Stimulated activated CD4-positive, alpha-beta T cell treated with anti-CD3 and anti-CD28 coated beads, Interleukin-12 subunit alpha, Interleukin-12 subunit beta, amount 100 ng/mL, for 48 hours (primary cell): ENCODE measurements around the gene FN1.
"Not testable (repeated sequence)": the region's sequence is repeated elsewhere in the genome, so short reads cannot be mapped to it uniquely, and the experiment has no call there.

Source experiments
- DNase-seq, 3 donors: peaks; one replicate each; pipeline ENCODE4 v3.0.0-alpha.2; 2020; ENCODE audit warnings: low read depth in 2 of 3, low spot score in 1 of 3

Gene FN1

GRCh38 chr2:215367662-215368492 is 68.0 kb downstream of the FN1 start:
- DNase-seq = no peak

- DNase-seq = no peak
Observed at GRCh38 chr2:215366440-215367032, 69.3 kb downstream of the FN1 start.

DNA sequence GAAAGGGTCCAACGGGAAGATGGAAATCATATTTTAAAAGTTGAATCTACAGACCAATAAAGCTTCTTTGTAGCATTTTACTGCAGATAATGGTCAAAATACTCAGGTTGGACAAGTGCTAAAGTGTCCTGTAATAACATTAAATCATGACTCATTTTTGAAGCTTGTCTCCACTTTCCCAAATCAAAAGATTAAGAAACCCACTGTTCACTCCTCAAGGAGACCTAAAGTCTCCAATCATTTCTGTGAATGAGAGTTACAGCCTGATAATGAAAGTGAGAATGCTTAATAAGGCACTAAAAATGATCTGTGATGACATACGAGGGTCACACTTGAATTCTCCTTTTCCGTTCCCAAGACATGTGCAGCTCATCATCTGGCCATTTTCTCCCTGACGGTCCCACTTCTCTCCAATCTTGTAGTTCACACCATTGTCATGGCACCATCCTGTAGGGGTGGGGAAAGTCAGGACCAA is 70.6 kb downstream of the FN1 start:
- no peak for DNase-seq

DNA sequence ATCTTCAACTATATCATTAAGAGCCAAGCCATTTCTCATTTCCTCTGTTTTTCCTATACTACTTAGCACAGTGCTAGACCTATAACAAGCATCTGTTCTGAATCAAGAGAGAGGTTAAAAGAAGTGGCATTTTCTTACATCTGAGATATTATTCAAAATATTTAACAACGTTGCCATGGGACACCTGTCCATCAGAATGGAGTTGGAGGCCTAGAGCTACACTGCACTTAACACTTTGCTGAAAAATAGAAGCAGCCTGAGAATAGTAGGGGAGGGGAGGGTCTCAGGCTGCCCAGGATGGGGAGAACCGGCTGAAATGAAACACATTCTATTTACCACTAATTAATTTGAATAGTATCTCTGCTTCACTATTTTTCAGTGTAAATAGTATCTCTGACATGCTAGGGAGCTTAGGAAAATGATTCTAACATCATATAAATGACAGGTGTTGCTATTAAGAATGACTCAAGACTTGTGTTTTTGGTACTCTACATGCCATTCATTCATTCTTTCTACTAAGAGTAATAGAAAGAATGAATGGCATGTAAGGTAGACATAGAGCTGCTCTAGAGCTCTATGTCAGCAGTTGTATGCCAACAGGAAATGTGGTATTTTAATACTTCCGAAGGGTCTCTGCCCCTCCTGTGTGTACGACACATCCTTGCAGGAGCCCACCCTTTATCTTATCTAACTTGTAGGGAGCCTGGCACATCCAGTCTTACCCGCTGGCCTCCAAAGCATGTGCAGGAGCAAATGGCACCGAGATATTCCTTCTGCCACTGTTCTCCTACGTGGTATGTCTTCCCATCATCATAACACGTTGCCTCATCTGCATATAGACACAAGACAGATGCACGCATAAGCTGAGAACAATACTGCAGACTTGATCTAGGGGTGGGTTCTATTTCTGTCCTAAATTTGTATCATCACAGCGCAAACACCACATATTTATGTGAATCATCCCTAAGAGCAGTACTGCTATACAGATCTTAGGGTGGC is 71.4 kb downstream of the FN1 start:
- DNase-seq = no peak

GRCh38 chr2:215363461-215364156 is 72.3 kb downstream of the FN1 start:
- DNase-seq = no peak

GRCh38 chr2:215363039-215363438 is 72.8 kb downstream of the FN1 start:
- DNase-seq = no peak

GRCh38 chr2:215362562-215362904 is 73.3 kb downstream of the FN1 start:
- DNase-seq = no peak

DNA sequence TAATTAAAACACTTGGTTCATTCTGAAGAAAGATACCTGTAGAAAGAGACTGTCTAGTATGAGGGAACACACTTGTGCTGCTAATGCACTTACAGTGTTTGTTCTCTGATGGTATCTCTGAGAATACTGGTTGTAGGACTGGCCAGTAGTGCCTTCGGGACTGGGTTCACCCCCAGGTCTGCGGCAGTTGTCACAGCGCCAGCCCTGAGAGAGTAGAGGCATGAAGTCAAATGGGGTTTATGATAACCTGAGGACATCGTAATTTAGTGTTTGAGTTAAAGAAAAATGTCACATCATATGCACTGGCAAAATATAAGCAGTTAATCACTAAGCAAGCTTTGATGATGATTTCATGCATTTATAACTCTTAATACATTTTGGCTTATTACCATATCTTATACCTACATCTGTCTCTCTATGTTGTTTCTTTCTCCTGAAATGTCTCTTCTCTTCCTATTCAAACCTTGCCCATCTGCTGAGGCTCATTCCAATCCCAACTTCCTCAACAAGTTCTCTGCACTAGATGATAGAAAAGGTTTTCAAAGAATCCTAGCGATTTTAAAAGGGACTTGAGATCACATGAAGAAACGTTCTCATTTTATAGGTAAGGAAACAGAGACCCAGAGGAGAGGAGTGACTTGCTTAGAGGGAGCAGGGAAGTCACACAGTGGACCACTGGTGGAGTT is 73.8 kb downstream of the FN1 start:
- DNase-seq = no peak

GRCh38 chr2:215361211-215361875 is 74.5 kb downstream of the FN1 start:
- no peak for DNase-seq

- DNase-seq = no peak
Observed at GRCh38 chr2:215360596-215360995, 75.3 kb downstream of the FN1 start.

GRCh38 chr2:215360059-215360458 is 75.8 kb downstream of the FN1 start:
- DNase-seq = not testable (repeated sequence)

DNA sequence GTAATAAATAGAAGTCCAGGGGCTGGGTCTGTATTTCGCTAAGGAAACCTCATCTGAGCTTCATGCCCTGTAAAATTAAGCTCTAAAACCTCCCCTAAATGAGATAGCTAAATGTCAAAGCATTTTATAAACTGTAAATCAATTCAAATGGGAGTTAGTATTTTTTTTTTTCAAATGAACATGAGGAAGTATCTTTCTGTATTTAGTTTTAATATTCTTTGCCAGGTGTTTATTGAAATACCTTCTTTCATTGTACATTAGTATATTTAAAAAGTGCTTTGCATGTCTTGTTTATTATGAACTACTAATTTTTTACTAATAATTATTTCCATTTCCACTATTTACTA is 76.3 kb downstream of the FN1 start:
- no peak for DNase-seq

DNA sequence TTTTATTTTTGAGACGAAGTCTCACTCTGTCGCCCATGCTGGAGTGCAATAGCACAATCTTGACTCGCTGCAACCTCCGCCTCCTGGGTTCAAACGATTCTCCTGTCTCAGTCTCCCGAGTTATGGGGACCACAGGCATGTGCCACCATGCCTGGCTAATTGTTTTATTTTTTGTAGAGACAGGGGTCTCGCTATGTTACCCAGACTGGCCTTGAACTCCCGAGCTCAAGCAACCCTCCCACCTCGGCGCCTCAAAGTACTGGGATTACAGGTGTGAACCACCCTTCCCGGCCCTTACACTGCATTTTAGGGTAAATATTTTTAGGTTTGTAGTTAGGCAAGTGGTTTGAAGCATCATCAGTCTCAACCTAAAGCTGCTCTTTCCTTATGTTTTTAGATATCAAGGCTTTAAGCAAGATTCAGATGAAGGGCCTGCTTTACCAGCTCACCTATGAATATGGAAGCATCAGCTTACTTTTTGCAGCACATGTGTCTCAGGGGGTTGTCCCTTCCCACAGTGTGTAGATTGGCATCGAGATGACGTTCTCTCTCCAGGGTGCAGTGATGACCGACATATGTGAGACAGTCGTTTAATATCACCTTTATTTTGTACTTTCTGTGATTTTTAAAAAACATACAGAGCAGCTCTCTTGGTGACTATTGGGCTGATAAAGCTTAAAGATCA is 76.8 kb downstream of the FN1 start:
- no peak for DNase-seq

GRCh38 chr2:215358312-215358845 is 77.5 kb downstream of the FN1 start:
- no peak for DNase-seq

DNA sequence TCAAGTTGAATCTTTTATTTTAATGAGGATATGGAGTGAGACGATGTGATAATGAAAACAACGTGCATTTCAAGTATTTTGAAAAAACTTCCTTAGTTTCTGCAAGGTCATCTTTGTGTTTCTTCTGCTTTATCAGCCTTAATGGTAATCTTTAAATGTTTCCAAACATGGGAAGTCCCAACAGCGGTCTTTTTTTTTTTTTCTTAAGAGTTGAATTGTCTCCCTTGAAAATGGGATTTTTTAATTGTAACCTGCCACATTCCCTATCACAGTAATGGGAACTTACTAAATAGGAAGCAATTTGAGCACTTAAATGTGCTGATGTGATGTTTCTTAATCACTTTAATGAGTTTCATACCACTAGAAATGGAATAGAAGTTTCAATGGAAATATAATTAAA is 78.2 kb downstream of the FN1 start:
- DNase-seq = no peak

DNA sequence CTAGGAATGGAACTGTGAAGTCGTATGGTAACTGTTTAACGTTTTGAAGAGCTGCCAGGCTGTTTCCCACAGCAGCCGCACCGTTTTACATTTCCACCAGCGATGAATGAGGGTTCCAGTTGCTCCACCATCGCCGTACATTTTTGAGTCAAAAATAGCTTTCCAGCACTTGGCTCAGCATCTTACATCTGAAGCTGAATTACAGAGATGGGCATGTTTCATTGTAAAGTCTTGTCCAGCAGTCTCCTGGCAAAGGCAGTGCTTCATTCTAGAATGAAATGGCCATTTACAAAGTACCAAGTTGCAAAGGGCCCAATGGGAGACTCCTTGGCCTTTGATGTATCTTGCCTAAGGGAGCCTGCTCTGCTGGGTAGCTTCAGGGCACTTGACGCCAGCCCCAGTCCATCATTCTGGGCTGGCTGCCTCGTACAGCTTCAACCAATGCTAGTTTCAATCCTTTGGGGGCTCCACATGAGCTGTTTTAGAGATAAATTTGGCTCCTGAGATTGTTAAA is 78.9 kb downstream of the FN1 start:
- DNase-seq = no peak

DNA sequence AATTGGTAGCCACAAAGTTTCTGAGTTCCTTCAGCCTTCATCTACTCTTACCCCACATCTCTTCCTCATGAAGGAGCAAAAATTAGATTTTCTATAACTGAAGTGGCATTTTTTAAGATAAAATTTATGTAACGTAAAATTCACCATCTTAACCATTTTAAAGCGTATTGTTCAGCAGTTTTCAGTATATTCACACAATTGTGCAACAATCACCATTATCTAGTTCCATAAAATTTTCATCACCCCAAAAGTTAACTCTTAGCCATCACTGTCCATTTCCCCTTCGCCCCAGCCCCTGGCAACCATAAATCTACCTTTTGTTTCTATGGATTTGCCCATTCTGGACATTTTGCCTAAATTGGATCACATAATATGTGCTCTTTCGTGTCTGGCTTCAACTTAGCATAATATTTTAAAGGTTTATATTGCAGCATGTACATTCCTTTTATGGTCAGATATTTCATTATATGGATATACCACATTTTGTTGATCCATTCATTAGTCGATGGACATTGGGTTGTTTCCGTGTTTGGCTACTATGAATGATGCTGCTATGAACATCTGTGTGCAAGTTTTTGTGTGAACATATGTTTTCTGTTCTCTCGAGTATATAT is 79.4 kb downstream of the FN1 start:
- no peak for DNase-seq

DNA sequence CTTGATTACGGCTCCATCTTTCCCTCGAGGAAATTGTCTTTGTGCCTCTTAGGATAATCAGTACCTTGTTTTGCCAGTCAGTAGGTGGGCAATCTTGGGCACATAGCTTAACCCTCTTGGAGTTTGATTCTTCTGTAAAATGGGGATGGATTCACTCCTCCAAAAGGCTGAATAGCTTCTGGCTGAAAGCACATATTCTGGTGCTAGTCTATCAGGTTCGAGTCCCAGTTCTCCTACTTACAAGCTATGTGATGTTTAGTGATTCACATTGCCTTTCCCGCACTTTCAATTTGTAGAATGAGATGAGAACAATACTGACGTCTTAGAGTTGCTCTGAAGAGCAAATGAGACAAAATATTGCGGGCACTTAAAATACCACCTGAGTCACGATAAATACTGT is 80.1 kb downstream of the FN1 start:
- DNase-seq = no peak
